HG02885 (cell line): ENCODE measurements around the gene HDAC5.
"Not testable (repeated sequence)": the region's sequence is repeated elsewhere in the genome, so short reads cannot be mapped to it uniquely, and the experiment has no call there.

Experiments used
- ATAC-seq: cut with Tn5 transposase; IDR thresholded peaks from one replicate; pipeline ENCODE4 v1.9.1; 2021; ENCODE audit warnings: mild to moderate bottlenecking; ENCODE audit not compliant: unreplicated experiment, poor library complexity

The HDAC5 gene

DNA sequence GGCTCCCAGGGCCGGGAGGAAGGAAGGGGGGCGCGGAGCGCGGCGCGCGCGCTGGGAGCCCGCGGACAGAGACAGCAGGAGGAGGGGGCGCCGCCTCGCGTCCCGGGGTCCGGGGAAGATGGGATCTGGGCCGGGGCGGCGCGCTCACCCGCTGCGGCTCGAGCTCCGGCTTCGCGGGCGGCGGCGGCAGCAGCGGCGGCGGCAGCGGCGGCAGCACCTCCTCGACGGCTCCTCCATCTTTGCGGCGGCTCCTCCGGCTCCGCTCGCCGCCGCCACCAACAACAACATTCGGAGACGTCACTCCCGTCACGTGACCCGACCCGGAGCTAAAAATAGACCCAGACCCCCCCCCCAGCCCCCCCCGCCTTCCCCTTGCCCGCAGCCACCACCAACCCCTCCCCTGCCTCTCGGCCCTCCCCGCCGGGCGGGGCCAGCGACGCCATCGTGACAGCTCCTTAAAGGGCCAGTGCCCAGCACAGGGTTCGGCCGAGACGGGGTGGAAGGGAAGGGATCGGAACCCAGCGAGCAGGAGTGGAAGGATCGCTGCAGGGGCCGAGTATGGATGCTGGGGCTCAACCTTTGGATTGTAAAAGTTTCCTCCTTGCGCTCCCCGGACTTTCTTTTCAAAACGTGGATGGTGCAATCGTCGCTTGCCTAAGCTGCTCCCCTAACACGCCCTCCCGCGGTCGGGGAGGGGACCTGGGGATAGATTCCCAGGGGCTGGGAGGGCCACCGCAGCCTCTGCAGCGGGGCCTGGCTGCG lies at the start of gene HDAC5:
Gene HDAC5 (minus strand): TSS at position 286 of the 762 bp plus-strand sequence. CDS start 6,126 bp downstream, outside the sequence.
- ATAC-seq: peak; percentile 92

- ATAC-seq: no peak
Observed at GRCh38 chr17:44171931-44172455, 48.6 kb upstream of the HDAC5 start.

- no peak for ATAC-seq
Observed at GRCh38 chr17:44170499-44171201, 47.2 kb upstream of the HDAC5 start, which contains the start of gene ASB16. TSS of gene ASB16 (plus strand) at chr17:44170704. CDS start at chr17:44170790, 86 bp downstream.

GRCh38 chr17:44170135-44170498 lies 46.7 kb upstream of the HDAC5 start:
- ATAC-seq: no peak

DNA sequence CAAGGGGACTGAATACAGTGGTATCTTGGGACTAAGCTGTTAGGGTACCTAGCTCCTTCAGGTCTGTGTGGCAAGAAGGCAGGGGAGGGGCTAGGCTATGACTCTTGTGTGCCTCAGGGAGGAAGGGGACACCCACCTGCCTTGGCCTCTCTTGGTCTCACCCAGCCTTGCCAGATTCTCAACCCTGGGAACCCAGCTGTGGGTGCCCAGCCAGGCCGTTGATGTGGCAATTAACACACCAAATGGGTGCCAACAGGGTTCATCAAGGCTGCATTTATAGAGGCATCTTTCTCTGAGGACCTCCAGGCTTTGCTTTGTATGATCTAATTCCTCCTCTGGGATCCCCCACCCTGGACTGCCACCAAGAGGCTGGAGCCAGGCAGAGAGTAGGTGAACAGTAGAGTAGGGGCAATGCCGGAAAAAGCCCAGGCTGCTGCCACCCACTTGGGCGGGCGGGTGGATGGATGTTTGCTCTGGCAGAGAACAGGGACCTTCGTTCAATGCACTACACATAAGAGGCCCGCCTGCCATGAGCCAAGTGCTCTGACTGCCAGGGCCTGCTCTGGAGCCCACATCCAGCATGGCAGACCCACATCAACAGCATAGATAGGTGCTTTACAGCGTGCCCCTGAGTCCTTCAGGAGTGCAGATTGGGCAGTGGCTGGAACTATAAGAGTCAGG lies 43.9 kb upstream of the HDAC5 start:
- ATAC-seq: no peak

GRCh38 chr17:44164476-44164875 lies 41.0 kb upstream of the HDAC5 start:
- ATAC-seq: no peak

DNA sequence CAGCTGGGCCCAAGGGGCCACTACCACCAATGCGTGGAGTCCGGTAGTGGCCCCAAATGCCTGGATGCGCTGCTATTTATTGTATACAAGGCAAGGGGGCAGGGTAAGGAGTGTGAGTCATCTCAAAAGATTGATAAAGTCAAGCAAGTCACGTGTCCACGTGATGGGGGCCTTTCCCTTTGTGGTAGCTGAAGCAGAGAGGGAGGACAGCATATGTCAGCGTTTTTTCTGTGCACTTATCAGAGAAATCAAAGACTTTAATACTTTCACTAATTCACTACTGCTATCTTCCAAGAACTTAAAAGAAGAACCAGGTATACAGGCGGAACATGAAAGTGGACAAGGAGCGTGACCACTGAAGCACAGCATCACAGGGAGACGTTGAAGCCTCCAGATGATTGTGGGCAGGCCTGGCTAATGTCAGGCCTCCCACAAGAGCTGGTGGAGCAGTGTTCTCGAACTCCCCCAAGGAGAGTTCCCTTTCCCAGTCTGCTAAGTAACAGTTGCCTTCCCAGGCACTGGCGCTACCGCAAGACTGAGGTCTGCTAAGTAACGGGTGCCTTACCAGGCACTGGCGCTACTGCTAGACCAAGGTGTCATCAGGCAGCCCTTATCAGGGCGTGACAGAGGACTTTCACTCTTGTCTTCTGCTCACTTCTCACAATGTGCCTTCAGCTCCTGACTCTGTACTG lies 36.2 kb upstream of the HDAC5 start:
- no peak for ATAC-seq

- no peak for ATAC-seq
Observed at GRCh38 chr17:44155488-44155887, 32.0 kb upstream of the HDAC5 start.

DNA sequence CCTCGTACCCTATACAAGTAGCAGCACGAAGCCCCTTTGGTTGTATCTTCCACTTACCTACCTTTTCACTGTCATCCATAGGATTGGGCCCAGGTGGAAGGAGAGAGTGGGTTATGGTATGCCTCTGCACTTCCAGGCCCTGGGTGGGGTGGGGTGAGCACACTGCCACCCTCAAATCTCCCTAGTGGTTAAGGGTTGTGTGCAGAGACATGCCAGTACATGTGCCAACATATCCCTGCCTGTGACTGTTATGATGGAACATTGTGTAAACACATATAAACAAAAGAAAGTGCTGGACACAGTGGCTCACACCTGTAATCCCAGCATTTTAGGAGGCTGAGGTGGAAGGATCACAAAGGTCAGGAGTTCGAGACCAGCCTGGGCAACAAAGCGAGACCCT lies 29.4 kb upstream of the HDAC5 start:
- no peak for ATAC-seq

DNA sequence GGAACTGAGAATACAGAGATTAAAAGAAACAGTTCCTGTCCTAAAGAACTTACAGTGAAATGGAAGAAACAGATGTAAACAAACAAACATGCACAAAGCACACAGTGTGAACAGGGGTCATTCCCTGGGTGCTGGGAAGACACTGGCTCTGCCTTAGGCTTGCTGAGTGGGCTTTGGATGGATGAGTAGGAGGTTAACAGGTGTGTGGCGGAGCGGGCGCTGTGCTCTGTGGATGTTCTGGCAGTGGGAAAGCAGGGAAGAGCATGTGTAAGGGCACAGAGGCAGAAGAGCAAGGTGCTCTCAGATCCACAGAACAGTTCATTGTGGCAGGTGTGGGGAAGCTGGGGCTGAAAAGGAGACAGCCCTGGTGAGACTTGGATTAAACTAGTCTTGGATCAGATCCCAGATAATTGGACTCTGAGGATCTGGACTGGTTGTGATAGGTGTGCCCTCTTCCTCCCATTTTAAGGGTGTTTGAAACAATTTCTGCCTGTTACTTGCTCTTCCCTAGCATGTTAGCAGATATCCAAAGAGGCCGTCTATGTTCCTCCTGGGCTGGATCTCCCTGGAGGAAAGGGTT lies 26.4 kb upstream of the HDAC5 start:
- ATAC-seq: no peak

DNA sequence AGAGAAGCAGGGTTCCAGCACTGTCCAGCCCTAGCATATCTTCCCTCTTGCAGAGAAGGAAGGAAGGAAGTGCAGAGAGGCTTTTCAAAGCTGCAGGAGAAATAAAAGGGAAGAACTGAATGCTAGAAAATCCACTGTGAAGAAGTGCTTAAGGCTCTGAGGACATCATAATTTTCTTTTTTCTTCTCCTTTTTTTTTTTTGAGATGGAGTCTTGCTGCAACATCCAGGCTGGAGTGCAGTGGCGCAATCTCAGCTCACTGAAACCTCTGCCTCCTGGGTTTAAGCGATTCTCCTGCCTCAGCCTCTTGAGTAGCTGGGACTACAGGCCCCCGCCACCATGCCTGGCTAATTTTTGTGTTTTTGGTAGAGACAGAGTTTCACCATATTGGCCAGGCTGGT lies 25.6 kb upstream of the HDAC5 start:
- not testable (repeated sequence) for ATAC-seq

DNA sequence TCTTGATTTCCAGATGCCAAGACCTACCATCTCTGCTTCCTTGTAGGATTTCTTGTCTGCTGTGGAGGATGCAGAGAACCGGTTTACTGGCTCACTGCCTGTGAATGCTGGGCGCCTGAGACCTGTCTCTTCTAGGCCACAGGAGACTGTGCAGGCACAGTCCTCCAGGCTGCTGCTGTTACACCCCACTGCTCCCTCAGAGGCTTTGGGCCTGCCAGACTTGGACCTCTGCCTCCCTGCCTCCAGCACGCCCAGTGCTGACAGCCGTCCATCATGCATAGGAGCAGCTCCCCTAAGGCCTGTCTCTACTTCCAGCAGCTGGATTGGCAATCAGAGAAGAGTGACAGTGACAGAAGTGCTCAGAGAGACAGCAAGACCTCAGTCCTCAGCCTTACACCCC lies 24.4 kb upstream of the HDAC5 start:
- ATAC-seq: no peak

DNA sequence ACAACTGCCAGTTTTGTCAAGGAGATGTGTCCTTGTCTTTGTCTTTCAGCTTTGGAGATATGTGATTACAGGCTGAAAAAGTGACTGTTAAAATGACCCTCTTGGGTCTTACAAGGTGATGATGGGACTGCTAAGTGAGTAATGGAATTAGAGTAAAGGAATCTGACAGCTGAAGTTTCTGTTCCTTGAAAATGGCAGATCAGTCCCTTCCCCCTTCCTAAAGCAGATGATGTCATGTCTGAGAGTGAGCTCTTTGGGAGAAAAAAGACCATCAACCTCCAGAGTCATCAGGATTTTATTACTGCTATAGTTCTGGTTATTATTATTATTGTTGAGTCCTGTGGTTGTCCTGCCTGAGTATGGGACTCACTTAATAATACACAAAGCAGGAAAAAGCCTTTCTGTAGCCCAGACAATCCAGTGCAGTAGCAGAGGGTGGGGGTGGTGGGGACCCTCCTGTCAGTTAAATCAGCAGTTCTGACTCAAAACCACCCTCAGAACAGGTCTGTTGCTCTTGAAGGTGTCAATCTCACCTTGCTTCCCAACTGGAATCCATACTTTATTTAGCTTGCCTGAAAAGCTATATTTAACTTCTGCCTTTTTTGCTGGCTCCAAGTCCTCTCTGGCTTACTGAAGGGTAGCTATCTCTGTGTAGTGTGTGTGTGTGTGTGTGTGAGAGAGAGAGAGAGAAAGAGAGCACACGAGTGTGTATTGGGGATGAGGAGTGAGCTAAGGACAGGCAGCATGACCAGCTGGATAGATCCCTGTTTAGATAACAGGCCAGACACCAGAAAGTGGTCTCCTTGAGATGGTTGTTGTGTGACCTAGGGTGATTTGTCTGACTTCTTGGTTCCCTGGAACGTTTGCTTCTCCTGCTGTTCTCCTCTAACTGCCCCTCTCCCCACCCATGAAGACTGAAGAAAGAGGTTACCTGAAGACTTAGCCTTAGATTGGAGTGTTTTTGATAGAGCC lies 23.2 kb upstream of the HDAC5 start:
- no peak for ATAC-seq

GRCh38 chr17:44144966-44145739 lies 21.7 kb upstream of the HDAC5 start:
- ATAC-seq: no peak

DNA sequence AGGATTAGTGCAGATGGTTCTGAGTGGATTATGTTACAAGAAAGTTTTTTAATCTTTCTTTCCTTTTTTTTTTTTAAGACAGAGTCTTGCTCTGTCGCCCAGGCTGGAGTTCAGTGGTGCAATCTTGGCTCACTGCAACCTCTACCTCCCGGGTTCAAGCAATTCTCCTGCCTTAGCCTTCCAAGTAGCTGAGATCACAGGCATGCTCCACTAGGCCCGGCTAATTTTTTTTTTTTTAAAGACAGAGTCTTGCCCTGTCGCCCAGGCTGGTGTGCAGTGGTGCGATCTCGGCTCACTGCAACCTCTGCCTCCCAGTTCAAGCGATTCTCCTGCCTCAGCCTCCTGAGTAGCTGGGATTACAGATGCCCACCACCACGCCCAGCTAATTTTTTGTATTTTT lies 20.5 kb upstream of the HDAC5 start:
- not testable (repeated sequence) for ATAC-seq

GRCh38 chr17:44137891-44138709 lies 14.7 kb upstream of the HDAC5 start:
- no peak for ATAC-seq
